Posterior cingulate gyrus (tissue), 11 donors: ENCODE measurements around the gene TARP.

Source experiments
- DNase-seq, 10 donors: peaks; one replicate each; pipeline versions ENCODE4 v3.0.0 to v3.0.0-alpha.2; 2020 to 2021; ENCODE audit warnings: mixed read lengths in 3 of 10
- intact Hi-C: fragments of 100-400 bp; cut with DNase I; formaldehyde crosslinking; loops from one replicate; pipeline ENCODE4 v1.15.1; 2023

Gene TARP

DNA sequence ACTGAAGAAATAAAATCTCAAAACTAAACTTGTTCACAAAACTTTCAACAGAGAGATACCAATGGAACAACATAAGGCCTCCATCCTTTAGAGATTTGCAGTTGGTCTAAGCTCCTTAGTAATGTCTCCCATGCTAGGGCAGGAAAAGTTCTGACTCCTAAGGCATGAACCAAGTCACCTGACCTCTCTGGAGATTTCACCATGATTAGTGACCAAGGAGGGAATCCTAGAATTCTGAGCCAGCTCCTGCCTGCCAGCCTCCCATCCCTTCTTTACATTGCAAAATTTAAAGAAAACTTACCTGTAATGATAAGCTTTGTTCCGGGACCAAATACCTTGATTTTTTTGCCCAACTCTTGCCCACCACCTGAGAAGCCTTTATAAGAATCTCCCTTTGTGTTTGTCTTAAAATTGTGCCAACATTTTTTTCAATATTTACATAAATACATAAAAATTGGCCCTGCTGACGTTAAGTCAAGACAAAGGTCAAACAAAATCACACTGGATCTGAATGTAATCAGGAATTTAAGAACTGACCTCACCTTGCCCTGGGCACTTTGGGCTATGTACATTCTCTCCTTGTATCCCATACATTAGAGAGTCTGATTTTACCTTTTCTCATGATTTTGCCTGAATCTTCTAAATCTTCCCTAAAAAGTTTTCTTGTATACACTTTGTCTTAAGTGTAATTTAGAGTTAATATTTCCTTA, at the start of gene TARP:
TARP (minus strand) TSS at position 351 of the 710 bp plus-strand sequence.
- intact Hi-C loops, result no loop called here

DNA sequence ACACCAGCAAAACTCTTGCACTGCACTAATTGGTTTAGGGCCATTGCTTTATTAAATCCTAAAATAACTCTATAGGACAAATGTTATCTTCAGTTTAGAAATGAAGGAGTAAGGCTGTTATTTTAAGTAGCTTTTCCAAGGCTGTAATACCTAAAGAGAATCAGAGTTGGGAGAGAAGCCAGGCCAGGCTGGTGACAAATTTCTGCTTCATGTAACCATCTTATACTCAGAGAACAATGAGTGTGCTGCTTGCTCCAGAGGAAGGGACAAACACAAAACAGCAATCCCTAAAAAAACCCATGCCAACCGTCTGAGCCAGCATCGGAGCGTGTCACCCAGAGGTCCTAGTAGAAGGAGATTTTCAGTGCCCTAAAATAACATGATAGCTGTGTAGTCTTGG, 49.7 kb upstream of the TARP start:
- DNase-seq, result no peak
- intact Hi-C loops, result no loop called here

More for the DNA sequence above, at the start of gene TARP:
- no peak for DNase-seq

DNA sequence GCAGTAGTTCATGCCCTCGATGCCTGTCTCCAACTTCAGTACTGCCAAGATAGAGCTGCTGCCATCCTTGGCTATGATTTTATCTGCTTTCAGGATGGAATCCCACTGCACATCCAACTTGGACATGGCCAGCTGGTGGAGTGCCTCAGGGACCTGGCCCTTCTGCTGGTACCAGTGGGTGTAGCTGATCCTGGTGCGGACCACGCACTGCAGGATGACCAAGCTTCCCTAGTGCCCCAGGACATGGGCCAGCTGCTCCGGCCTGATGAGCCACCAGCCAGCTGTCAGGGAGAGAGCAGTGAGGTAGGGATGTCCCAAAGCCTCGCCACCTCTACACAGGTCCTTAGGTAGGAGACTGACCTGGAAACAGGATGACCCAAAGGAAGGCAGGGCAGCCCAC, 49.0 kb upstream of the TARP start:
- DNase-seq, result no peak
- intact Hi-C loops, result no loop called here

GRCh38 chr7:38321967-38322366, 48.5 kb upstream of the TARP start:
- intact Hi-C loops, result no loop called here
- DNase-seq, result no peak

DNA sequence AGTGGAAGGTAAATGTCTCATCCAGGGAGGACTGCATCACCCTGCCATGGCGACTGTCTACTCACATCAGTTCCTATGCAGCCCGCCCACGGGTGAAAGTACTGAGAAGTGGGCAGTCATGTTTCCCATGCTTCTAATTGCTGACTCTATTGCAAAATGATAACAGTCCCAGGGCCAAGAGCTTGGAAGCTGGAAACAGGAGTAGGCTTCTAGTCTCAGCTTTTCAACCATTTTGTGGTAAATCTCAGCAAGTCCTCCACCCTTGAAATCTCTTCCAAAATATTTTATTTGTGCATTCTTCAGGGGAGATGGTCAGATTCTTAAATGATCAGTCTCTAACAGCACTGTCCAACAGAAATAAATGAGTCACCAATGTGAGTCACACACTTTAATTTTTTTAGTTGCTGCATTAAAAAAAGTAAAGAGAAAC, 48.1 kb upstream of the TARP start:
- intact Hi-C loops, result no loop called here
- DNase-seq, result peak in 2 of 10 donors; percentile 39 to 74

- intact Hi-C loops, result no loop called here
- no peak for DNase-seq
Measured at GRCh38 chr7:38321050-38321449, 47.6 kb upstream of the TARP start.

GRCh38 chr7:38319873-38320272, 46.4 kb upstream of the TARP start:
- intact Hi-C loops, result loop anchor here (2.0 kb wide), 2 partner anchors 105 to 213 kb away; no protein-coding TSS in a partner anchor
- DNase-seq, result no peak

DNA sequence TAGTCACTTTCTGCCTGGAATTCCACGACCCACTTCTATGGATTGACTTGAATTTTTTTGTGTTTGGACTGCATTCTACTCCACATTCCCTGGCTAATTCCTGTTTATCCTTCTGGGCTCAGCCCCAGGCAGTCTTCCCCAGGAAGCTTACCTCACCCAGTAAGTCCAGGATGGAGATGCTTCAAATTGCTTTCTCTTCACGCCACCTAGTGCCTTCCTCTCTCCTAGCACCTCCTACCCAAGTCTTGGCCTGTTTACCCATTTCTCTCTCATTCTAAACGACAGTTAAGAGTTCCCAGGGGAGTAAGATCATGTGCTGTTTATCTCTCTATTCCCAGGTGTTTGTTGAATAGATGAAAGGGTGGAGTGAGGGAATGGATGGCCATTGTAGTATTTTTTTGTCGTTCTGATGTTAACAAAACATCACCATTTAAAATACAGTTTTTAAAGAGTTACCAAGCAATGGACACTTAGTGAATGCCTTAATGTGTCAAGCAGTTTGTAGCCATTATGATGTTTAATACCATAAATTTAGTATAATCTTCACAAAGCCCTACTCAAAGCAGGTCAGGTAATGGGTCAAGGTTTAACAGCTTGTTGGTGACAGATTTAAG, 45.5 kb upstream of the TARP start:
- DNase-seq, result peak in 1 of 10 donors; percentile 27
- intact Hi-C loops, result loop anchor here (2.0 kb wide), 2 partner anchors 104 to 212 kb away; no protein-coding TSS in a partner anchor

DNA sequence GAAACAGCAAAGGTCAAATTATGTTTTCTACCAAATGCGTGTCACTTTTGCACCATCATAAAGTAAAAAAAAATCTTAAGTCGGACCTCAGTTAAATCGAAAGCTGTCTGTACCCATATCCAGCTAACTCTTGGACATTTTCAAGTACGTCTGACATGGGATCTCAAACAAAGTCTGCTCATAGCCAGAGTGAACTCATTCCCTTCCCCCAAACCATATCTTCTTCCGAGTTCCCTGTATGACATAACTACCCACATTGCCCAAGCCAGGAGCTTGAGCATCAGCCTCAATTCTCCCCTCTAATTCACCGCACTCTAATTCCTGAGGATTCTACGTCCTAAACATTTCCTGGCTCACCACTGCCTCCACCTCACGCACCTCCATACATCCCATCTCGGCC, 44.8 kb upstream of the TARP start:
- intact Hi-C loops, result loop anchor here (2.0 kb wide), 2 partner anchors 103 to 211 kb away; no protein-coding TSS in a partner anchor
- no peak for DNase-seq

DNA sequence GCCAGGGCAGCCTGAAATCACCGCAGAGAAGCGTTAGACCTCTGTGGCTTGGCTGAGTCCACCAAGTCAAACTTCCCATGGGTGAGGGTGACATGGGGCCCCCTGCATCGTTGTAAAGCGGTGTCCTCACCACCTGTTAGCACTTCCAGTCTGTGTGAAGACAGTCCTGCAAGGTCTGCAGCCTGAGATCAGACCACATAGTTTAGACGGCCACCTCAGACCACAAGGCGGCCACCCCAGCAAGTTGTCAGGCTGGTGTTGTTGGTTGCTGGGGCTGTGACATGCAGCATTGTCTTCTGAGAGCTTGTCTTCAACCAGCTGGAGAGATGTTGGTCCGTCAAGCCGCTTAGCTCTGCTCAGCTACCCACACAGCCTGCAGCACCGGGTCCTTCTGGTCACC, 44.1 kb upstream of the TARP start:
- DNase-seq, result no peak
- intact Hi-C loops, result no loop called here

DNA sequence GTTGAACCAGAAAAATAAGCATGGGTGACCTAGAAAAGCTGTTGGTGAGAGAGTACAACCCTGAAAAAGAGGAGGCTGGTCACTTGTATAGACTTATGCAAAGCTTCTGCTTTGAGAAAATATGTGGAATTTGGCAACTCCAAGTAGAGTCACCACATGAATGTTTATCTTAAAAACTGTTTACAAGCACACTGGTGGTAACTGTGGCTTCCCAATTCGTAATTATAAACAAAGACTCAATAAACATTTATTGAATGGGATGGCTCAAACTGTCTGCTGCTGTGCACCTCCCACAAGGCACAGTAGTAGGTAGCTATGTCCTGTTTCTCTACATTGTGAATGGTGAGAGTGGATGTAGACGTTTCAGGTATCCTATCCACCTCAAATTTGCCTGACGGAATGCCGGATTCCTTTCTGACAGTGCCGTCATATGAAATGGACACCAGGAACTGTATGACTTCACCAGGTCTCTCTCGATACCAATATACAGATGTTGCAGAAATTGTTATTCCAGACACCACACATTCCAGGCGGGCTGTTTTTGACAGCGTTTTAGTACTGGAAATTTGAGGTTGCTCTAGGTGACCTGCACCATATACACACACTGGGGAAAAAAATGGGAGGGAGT, 43.4 kb upstream of the TARP start:
- intact Hi-C loops, result no loop called here
- DNase-seq, result no peak

DNA sequence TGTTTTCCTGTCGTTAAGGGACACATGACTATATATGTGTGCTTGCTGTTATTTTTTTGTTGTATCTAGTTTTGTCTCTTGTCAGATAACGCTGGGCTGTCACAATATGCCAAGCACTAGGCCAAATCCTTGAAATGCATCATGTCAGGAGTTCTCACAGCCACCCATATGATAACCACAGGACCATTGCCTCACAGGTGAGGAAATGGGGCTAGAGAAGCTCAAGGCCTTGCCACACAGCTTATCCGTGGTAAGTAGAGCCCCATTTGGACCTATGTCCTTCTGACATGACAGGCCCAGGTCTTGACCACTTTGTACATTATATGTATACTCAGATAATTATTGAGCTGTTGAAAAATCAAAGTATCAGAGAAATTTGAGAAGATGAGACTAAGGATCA, 42.0 kb upstream of the TARP start:
- DNase-seq, result no peak
- intact Hi-C loops, result no loop called here

DNA sequence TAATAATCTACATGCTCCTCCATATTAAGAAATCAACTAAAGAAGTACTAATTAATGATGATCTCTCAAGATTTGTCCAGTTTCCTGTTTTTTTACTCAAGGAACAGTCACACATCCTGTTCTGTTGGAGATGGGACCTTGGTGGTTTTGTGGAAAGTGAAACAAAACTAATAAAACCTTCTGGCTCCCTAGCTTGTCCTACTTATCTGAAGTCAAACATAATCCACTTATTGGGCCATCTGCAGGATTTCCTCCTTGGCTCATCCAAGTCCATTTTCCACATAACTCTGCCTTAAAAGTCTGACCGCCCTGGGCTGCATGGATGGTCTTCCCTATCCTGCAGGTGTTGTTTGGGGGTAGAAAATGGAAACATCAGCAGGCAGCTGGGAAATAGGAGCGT, 39.4 kb upstream of the TARP start:
- DNase-seq, result no peak
- intact Hi-C loops, result no loop called here

DNA sequence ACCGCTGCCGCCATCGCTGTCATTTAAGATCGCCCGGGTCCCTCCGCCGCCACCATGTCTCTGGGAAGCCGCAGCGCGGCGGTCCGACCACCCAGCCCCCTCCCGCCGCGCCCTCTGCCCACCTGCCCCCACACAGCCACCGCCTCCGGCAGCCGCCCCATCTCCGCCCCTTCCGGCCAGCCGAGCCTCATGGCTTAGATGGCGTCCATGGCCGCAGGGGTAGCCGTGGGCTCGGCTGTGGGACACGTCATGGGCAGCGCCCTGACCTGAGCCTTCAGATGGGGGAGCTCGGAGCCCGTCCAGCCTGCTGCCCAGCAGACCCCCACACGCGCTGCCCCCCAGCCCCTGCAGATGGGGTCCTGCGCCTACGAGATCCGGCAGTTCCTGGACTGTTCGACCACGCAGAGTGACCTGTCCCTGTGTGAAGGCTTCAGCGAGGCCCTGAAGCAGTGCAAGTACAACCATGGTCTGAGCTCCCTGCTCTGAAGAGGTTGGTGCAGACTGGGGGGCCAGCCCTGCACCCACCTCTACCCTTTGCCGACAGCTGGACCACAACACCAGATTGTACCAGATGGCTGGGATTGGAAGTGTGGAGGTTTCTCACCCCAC, 38.0 kb upstream of the TARP start:
- intact Hi-C loops, result no loop called here
- DNase-seq, result peak in 5 of 10 donors; percentile 25 to 88 (median 47)

GRCh38 chr7:38310591-38311101, 37.2 kb upstream of the TARP start:
- DNase-seq, result peak in 1 of 10 donors; percentile 25
- intact Hi-C loops, result no loop called here

DNA sequence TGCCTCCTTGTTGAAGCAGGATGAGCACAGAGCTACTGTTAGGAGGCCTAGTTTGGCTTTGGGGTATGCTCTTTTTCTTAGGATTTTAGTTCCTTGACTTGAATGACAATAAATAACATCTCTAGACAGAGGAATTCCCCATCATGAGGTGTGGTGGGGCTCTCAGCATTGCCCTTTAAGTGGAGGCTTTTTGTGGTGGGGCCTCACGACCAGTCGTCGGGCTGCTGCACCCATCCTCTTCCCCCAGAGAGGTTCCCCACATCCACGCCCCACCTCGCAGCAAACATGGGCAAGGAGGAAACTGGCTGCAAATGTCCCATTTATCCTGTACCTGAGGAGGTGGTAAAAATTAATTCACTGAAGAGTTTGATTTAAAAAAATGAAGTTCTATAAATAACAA, 36.1 kb upstream of the TARP start:
- intact Hi-C loops, result no loop called here
- DNase-seq, result no peak

DNA sequence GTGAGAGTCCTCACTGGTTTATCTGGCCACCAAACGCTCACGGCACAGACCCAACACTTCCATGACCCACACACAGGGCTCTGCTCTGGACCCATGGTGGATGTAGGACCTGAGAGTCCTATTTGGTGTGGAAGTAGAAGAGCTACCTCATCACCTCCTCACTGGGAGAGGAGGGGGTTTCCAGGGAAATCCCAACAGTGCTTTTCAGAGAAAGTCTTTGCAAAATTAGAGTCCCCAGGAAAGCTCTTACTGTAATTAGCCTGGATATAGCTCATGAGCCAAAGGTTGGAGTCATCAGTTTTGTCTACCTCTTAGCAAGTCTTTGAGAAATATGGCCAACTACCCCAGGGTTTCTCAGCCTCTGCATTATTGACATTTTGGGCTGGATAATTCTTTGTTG, 34.7 kb upstream of the TARP start:
- no peak for DNase-seq
- intact Hi-C loops, result no loop called here

DNA sequence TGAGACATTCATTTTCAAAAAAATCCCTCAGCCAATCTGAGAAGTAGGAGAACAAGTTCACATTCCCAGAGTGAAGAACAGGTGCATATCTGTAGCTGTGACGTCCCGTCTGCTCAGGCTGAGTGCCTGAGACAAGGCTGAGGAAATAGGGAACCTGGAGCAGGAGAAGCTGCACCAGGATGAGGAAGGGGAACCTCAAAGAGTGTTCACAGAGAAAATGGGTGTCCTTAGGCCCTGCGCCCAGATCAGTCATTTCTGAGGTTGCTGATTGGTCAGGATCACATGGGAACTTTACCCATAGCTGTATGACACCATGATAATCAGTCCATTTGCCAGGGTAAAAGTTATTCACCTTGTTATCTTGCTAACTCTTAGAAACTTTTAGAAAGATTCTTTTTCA, 34.2 kb upstream of the TARP start:
- no peak for DNase-seq
- intact Hi-C loops, result no loop called here

- no peak for DNase-seq
- intact Hi-C loops, result no loop called here
Measured at GRCh38 chr7:38306914-38307313, 33.5 kb upstream of the TARP start.

DNA sequence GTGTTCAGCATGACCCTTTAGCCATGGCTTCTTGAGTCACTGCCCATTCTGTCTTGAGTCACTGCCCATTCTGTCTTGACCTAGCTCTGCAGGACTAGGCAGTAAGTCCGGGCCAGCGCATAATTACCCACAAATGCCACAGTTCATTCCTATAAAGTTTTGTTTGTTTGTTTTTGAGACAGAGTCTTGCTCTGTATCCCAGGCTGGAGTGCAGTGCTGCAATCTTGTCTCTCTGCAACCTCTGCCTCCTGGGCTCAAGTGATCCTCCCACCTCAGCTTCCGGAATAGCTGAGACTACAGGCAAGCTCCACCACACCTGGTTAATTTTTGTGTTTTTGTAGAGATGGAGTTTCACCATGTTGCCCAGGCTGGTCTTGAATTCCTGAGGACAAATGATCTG, 32.7 kb upstream of the TARP start:
- intact Hi-C loops, result no loop called here
- DNase-seq, result no peak

GRCh38 chr7:38303866-38304265, 30.4 kb upstream of the TARP start:
- no peak for DNase-seq
- intact Hi-C loops, result no loop called here
